Measurements from ENCODE around the gene VWA3A. TPM values are rescaled to one million over a fixed set of nuclear protein-coding genes. Genes with fewer than 3 reads are reported as not detected.
A peak's percentile ranks its signal among the peaks of the same experiment; 100 is the strongest.
"Not testable (repeated sequence)": the region's sequence is repeated elsewhere in the genome, so short reads cannot be mapped to it uniquely, and the experiment has no call there.

The VWA3A gene
- total and polyA plus RNA-seq, 2 donors (not counting 1 experiment from before 2014, with no cell fraction given), result 0.06 to 0.17 TPM

- Histone ChIP-seq H3K79me2 (ENCODE audit: control insufficient read depth, insufficient read depth, low read length) (no peaks in the 10 kb centered on the region), H4K20me1 (ENCODE audit: control insufficient read depth, extremely low read depth, insufficient read depth, low read length) (no peaks in the 10 kb centered on the region), H3K4me3 (replicated peaks in 1 of 4; ENCODE audit: control extremely low read depth in 1 of 4, insufficient read depth in 1 of 4, low read depth in 3 of 4, low read length in 4 of 4) (peak overlapping the region; percentile 60 to 76 (median 67)), H3K9me3 (ENCODE audit: control insufficient read depth, insufficient read depth, low read depth, low read length) (no peaks in the 10 kb centered on the region), H3K9ac (ENCODE audit: insufficient read depth, low read length) (peak overlapping the region; percentile 38), H3K27me3 (ENCODE audit: control insufficient read depth, insufficient read depth, low read length) (no peaks in the 10 kb centered on the region), H2AFZ (ENCODE audit: low read length) (peak overlapping the region; percentile 73), H3K4me1 (ENCODE audit: control insufficient read depth, extremely low read depth, insufficient read depth, low read length) (peaks cover 11% of the 10 kb centered on the region), H3K27ac (ENCODE audit: insufficient read depth, low read length) (peak overlapping the region; percentile 65), H3K4me2 (ENCODE audit: extremely low read depth, insufficient read depth, low read length) (peak overlapping the region; percentile 89), H3K36me3 (ENCODE audit: control insufficient read depth, insufficient read depth, low read length) (no peaks in the 10 kb centered on the region)
- TF ChIP-seq EZH2 (IDR thresholded peaks at IDR 0.05; ENCODE audit: low read length, missing control alignments) (no peak), CTCF (conservative IDR thresholded peaks at IDR 0.05 in 1 of 2, IDR thresholded peaks at IDR 0.05 in 1 of 2; ENCODE audit: low read depth in 1 of 2, low read length in 2 of 2) (peak; percentile 81 to 90)
- peak; percentile 75 to 91 for DNase-seq (ENCODE audit: low read depth in 2 of 2)
Measured at GRCh38 chr16:22195695-22196558, 103.6 kb downstream of the VWA3A start.

- not testable (repeated sequence) for H3K9me3 ChIP-seq (ENCODE audit: control insufficient read depth, insufficient read depth, low read depth, low read length); H3K4me3 ChIP-seq (replicated peaks in 1 of 4; ENCODE audit: control extremely low read depth in 1 of 4, insufficient read depth in 1 of 4, low read depth in 3 of 4, low read length in 4 of 4); H3K9ac ChIP-seq (ENCODE audit: insufficient read depth, low read length); H3K79me2 ChIP-seq (ENCODE audit: control insufficient read depth, insufficient read depth, low read length); H2AFZ ChIP-seq (ENCODE audit: low read length); DNase-seq (ENCODE audit: low read depth in 2 of 2); H3K36me3 ChIP-seq (ENCODE audit: control insufficient read depth, insufficient read depth, low read length); H3K27me3 ChIP-seq (ENCODE audit: control insufficient read depth, insufficient read depth, low read length); H4K20me1 ChIP-seq (ENCODE audit: control insufficient read depth, extremely low read depth, insufficient read depth, low read length); H3K27ac ChIP-seq (ENCODE audit: insufficient read depth, low read length)
- H3K4me2 ChIP-seq (ENCODE audit: extremely low read depth, insufficient read depth, low read length), result peak overlapping the region; percentile 89
- peaks cover 11% of the 10 kb centered on the region for H3K4me1 ChIP-seq (ENCODE audit: control insufficient read depth, extremely low read depth, insufficient read depth, low read length)
Measured at GRCh38 chr16:22196559-22197168, 104.3 kb downstream of the VWA3A start.

GRCh38 chr16:22198547-22199293 lies 106.4 kb downstream of the VWA3A start:
- Histone ChIP-seq H3K9ac (ENCODE audit: insufficient read depth, low read length) (peak overlapping the region; percentile 13), H3K27me3 (ENCODE audit: control insufficient read depth, insufficient read depth, low read length) (no peaks in the 10 kb centered on the region), H2AFZ (ENCODE audit: low read length) (peak overlapping the region; percentile 63), H3K79me2 (ENCODE audit: control insufficient read depth, insufficient read depth, low read length) (no peaks in the 10 kb centered on the region), H3K27ac (ENCODE audit: insufficient read depth, low read length) (peak overlapping the region; percentile 84), H3K4me3 (replicated peaks in 1 of 4; ENCODE audit: control extremely low read depth in 1 of 4, insufficient read depth in 1 of 4, low read depth in 3 of 4, low read length in 4 of 4) (no peak overlapping the region), H3K4me2 (ENCODE audit: extremely low read depth, insufficient read depth, low read length) (no peak overlapping the region), H3K9me3 (ENCODE audit: control insufficient read depth, insufficient read depth, low read depth, low read length) (no peaks in the 10 kb centered on the region), H3K36me3 (ENCODE audit: control insufficient read depth, insufficient read depth, low read length) (no peaks in the 10 kb centered on the region), H3K4me1 (ENCODE audit: control insufficient read depth, extremely low read depth, insufficient read depth, low read length) (peaks cover 11% of the 10 kb centered on the region), H4K20me1 (ENCODE audit: control insufficient read depth, extremely low read depth, insufficient read depth, low read length) (no peaks in the 10 kb centered on the region)
- no peak for TF ChIP-seq EZH2 (IDR thresholded peaks at IDR 0.05; ENCODE audit: low read length, missing control alignments)
- TF ChIP-seq CTCF (conservative IDR thresholded peaks at IDR 0.05 in 1 of 2, IDR thresholded peaks at IDR 0.05 in 1 of 2; ENCODE audit: low read depth in 1 of 2, low read length in 2 of 2), result no peak
- peak; percentile 19 to 27 for DNase-seq (ENCODE audit: low read depth in 2 of 2)
